Ishikawa (cell line): ENCODE data around the gene CLIC4.

Experiments
- CEBPB ChIP-seq: IDR thresholded peaks from 2 replicates; pipeline ENCODE4 v1.6.1; 2012
- EP300 ChIP-seq: IDR thresholded peaks from 2 replicates; pipeline ENCODE4 v1.6.1; 2012; ENCODE audit warnings: borderline replicate concordance
- FOXM1 ChIP-seq: IDR thresholded peaks from 2 replicates; pipeline ENCODE4 v1.6.1; 2012; ENCODE audit warnings: low read depth, borderline replicate concordance
- NFIC ChIP-seq: IDR thresholded peaks from 2 replicates; pipeline ENCODE4 v1.6.1; 2012
- RAD21 ChIP-seq: IDR thresholded peaks from 2 replicates; pipeline ENCODE4 v1.6.1; 2012; ENCODE audit warnings: low read depth
- TAF1 ChIP-seq: IDR thresholded peaks from 2 replicates; pipeline ENCODE4 v1.6.1; 2012; ENCODE audit warnings: low read depth, mild to moderate bottlenecking
- TCF12 ChIP-seq: IDR thresholded peaks from 2 replicates; pipeline ENCODE4 v1.6.1; 2012; ENCODE audit warnings: low read depth
- TEAD4 ChIP-seq: IDR thresholded peaks from 2 replicates; pipeline ENCODE4 v1.6.1; 2012
- YY1 ChIP-seq: IDR thresholded peaks from 2 replicates; pipeline ENCODE4 v1.6.1; 2012; ENCODE audit warnings: low read depth
- ZBTB7A ChIP-seq: IDR thresholded peaks from 2 replicates; pipeline ENCODE4 v1.6.1; 2012; ENCODE audit warnings: low read depth
- TF ChIP-seq, protein P1 (sequence below): IDR thresholded peaks from 2 replicates; pipeline ENCODE4 v1.6.1; 2012
- TF ChIP-seq, protein P2 (sequence below): IDR thresholded peaks from 2 replicates; pipeline ENCODE4 v1.6.1; 2012; ENCODE audit warnings: low read depth, mild to moderate bottlenecking

DNA sequence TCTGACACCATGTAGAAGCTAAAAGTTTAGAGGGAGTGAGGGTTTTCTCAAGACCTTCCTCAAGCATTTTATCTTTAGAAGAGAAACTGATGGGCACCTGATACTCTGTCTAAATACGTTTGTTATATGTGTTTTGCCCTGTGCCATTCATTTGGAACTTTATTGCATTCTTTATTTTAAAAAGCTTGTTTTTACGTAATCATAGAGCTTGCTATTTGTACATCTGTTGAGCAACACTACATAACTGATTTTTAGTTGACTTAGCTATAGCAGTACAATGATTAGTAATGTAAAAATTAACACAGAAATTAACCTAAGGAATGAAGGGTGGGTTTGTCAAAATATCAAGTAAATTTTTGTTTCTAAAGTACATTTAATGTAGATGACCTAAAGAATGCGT, 96.3 kb downstream of the CLIC4 start:
- TF ChIP-seq CEBPB: no peak
- no peak for TF ChIP-seq FOXM1
- no peak for TF ChIP-seq ZBTB7A
- no peak for TF ChIP-seq RAD21
- no peak for TF ChIP-seq TAF1
- no peak for TF ChIP-seq EP300
- no peak for TF ChIP-seq YY1
- TF ChIP-seq, protein P1, sequence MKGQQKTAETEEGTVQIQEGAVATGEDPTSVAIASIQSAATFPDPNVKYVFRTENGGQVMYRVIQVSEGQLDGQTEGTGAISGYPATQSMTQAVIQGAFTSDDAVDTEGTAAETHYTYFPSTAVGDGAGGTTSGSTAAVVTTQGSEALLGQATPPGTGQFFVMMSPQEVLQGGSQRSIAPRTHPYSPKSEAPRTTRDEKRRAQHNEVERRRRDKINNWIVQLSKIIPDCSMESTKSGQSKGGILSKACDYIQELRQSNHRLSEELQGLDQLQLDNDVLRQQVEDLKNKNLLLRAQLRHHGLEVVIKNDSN: no peak
- TF ChIP-seq NFIC: no peak
- TF ChIP-seq, protein P2, sequence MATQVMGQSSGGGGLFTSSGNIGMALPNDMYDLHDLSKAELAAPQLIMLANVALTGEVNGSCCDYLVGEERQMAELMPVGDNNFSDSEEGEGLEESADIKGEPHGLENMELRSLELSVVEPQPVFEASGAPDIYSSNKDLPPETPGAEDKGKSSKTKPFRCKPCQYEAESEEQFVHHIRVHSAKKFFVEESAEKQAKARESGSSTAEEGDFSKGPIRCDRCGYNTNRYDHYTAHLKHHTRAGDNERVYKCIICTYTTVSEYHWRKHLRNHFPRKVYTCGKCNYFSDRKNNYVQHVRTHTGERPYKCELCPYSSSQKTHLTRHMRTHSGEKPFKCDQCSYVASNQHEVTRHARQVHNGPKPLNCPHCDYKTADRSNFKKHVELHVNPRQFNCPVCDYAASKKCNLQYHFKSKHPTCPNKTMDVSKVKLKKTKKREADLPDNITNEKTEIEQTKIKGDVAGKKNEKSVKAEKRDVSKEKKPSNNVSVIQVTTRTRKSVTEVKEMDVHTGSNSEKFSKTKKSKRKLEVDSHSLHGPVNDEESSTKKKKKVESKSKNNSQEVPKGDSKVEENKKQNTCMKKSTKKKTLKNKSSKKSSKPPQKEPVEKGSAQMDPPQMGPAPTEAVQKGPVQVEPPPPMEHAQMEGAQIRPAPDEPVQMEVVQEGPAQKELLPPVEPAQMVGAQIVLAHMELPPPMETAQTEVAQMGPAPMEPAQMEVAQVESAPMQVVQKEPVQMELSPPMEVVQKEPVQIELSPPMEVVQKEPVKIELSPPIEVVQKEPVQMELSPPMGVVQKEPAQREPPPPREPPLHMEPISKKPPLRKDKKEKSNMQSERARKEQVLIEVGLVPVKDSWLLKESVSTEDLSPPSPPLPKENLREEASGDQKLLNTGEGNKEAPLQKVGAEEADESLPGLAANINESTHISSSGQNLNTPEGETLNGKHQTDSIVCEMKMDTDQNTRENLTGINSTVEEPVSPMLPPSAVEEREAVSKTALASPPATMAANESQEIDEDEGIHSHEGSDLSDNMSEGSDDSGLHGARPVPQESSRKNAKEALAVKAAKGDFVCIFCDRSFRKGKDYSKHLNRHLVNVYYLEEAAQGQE: no peak
- no peak for TF ChIP-seq TCF12
- TF ChIP-seq TEAD4: no peak
